Stimulated activated CD8-positive, alpha-beta memory T cell treated with anti-CD3 and anti-CD28 coated beads, Interleukin-4, amount 100 ng/mL, for 48 hours (primary cell): ENCODE data around the gene TMEM87A.

Experiments
- DNase-seq: peaks from one replicate; pipeline ENCODE4 v3.0.0-alpha.2; 2020

Gene TMEM87A

DNA sequence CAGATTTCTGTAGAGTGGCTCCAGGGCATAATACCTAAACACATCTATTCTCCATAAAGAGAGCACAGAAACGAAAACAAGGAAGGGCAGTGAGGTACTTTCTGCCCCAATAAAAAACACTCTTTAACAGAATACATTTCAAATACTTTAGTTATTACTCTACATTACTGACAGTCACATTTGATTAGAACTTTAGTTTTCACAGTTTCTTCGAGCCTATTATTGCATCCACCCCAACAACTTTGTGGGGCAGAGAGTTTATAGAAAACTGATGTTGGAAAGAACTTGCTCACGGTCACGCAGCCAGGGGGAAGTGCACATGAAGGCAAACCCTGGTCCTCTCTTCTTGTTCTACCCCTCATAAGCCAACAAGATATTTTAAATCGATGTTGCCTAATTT, 74.1 kb downstream of the TMEM87A start:
- no peak for DNase-seq

DNA sequence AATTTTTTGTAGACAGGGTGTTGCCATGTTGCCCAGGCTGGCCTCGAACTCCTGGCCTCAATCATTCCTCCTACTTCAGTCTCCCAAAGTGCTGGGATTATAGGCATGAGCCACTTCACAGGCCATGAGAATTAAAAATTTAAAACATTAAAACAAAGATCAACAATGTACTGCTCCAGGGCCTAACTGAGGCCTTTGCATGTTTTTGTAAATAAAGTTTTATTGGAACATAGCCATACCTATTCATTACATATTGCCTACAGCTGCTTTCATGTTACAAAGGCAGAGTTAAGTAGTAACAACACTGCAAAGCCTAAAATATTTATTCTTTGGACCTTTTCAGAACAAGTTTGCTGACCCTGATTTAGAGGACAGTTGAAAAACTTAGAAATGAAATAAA, 74.7 kb downstream of the TMEM87A start:
- DNase-seq, result no peak

DNA sequence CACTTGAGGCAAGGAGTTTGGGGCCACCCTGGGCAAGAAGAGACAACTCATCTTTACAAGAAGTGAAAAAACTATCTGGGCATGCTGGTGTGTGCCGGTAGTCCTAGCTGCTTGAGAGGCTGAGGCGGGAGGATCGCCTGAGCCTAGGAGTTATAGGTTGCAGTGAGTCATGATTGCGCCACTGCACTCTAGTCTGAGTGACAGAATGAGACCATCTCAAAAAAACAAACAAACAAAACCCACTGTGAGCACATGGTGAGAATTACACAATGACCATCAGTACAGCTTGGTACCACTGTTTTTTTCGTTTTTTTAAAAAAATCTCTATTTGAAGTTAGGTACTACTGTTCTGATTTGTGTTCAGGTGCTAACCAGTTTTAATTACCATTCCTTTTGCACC, 78.7 kb downstream of the TMEM87A start:
- peak; percentile 35 for DNase-seq

DNA sequence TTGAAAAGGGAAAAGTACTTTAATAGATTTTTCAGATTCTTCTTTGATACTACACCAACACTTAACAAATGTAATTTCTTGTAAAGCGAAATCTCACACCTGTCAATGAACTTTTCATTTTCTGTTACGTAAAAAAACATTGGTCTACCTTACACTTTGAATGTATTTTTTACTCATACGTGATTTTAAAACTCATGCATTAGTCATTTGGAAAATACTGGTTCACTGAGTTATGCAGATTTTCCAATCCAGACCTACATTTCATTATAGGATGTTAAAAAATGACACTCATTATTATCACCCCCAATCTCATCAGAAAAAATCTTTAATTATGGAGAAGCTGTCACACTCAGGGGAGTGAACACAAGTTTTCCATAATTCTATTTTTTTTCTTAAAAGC, 79.8 kb downstream of the TMEM87A start:
- DNase-seq, result no peak

DNA sequence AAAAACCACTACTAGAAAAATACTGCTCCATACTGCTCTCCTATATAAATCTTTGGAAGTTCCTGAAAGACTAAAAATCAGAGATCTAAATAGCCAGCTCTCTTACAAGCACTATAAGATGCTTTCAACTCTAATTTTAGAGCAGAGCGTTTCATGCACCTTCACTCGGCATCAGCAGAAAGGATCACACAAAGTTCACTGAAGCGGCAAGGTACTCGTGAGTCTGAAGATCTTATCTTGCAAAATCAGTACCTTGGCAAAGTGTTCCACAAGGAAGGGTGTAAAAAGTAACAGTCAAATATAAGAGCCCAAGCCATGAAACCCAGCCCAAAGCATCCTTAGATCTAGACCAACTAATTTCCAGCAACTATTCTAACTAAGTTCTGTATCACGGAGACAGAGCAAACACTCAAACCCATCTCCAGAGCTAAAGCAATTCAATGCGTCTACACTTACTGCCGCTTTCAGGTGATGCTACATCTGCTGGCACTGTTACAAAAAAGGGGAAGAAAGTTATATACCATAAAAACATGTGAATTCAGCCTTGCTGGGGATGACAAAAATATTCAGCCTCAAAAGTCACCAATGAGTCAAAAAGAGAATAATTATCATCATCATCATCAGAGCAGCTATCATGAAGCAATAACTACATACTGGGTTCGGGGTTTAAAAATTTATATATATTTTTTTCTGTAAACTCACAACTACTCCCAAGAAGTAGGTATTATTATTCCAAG, 81.5 kb downstream of the TMEM87A start:
- DNase-seq, result no peak

DNA sequence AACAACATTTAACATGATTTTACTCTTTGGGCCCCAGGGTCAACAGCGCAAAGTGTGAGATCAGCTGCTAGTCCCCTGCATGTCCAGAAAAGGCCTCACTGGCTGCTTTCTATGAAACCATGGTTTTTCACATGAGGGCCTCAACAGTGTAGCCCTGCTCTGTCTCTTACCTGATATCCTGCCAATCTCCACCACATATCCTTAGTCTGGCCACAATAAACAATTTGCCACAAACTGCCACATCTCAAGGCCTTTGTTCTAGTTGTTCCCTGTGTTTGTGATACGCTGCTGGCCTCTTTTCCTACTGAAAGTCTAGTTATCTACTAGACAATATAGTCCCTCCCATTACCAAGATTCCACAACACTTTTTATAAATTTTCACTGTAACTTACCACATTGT, 82.9 kb downstream of the TMEM87A start:
- no peak for DNase-seq

DNA sequence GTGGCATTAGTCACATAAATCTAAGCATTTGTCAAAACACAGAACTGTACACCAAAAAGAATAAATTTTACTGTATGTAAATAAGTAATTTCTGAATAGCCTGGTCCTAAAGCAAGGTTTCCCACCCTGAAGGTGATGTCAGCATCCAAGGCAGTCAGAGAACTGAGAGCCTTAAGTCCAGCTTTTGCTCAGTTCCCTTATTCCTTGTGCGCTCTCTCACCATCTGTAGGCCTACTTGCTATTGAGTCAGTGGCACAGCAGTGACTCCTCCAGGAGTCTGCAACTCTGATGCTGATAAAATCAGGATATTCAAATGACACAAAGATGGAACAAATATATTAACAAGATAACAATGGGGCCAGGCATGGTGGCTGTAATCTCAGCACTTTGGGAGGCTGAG, 87.4 kb downstream of the TMEM87A start:
- no peak for DNase-seq

DNA sequence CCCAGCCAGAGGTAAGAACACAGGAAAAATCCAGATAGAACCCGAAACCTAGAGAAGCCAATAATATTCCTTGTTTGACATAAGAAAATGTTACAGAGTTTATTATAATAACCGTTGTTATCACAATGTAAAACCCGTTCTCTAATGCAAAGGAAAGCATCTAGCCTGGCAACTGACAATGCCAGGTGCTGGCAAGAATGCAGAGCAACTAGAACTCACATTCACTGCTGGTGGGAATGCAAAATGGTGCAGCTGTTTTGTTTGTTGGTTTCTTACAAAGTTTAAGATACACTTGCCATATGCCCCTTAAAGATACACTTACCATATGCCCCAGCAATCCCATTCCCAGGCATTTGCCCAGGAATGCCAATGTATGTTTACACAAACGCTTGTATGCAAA, 88.5 kb downstream of the TMEM87A start:
- no peak for DNase-seq

DNA sequence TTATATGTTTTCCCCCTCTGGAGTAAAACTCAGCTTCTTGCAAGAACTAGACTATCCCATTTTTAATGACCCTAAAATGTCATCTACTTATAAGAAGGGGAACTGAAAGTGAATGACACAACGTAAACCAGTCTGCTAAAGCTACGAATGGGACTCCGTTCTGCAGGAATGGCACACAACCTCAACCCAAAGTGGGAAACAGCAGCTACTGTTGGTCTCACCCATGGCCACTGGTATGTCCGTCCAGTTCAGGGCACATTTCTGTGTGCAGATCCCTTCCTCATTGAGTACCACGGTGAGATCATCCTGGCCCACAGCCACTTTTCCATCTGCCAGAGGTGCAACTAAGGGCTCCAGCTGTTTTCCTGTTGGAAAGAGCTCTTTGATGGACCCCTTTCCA, 88.9 kb downstream of the TMEM87A start:
- DNase-seq, result no peak

DNA sequence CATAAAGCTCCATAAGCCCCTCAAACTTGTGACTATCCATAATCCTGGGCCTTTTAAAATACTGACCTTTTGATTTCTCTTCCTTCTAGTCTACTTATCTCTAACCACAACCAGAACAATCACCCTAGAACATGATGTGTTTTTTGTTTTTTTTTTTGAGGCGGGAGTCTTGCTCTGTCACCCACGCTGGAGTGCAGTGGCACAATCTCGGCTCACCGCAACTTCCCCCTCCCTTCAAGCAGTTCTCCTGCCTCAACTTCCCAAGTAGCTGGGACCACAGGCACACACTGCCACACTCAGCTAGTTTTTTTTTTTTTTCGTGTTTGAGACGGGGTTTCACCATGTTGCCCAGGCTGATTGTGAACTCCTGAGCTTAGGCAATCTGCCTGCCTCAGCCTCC, 90.3 kb downstream of the TMEM87A start:
- DNase-seq, result no peak

DNA sequence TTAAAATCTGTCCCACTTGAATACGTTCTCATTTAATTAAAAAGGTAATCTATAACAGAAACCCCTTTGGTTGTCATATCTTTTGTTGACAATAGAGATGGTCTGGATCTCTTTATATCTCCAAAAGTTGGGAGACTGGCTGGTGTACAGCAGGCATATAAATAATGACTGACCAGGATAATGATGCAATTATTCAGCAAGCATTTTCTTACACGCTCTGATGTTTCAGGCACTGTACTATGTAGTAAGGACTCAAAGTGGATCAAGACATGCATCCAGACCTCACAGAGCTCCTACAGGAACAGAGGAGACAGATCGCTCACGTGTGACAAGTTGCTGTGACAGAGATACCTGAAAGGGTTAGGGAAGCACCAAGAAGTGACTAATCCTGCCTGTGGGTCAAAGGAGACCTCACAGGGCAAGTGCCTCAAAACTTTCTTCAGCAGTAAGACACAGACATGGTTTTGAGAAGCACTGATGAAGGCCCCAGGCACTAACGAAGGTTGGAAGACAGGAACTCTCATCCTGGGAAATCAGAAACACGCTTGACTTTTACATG, 90.8 kb downstream of the TMEM87A start:
- no peak for DNase-seq

DNA sequence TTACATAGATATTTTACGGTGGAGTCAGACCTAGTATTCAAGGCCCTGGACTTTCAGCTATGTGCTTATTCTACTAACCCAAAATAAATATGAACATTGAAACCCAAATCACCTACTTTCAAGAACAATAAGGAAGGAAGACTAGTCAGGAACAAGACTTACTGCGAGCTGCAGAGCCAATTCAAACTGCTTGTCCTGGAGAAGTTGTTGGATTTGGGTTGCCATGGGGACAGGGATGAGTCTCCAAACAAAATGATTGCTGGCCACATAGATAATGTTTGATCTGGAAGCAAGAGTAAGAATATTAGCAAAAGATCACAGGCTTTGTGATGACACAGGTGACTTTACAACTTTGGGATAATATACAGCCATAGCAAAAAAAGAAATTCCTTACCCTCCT, 95.2 kb downstream of the TMEM87A start:
- no peak for DNase-seq

DNA sequence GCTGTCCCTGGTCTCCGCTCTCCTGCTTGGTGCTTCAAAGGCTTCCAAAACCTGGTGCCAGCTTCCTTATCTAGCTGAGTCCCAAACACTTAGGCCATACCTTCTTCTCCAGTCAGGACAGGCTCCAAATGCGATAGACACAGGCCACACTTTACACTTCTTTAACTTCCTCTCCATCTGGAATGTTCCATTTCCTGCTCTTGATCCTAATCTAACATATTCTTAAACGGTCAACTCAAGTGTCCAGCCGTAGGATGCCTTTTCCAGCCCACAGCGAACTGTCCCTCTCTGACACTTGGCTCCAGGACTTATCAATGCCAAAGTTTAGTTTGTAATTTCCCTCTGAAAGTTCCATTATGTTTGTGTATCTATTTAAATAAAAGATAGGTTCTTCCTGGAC, 97.6 kb downstream of the TMEM87A start:
- no peak for DNase-seq

DNA sequence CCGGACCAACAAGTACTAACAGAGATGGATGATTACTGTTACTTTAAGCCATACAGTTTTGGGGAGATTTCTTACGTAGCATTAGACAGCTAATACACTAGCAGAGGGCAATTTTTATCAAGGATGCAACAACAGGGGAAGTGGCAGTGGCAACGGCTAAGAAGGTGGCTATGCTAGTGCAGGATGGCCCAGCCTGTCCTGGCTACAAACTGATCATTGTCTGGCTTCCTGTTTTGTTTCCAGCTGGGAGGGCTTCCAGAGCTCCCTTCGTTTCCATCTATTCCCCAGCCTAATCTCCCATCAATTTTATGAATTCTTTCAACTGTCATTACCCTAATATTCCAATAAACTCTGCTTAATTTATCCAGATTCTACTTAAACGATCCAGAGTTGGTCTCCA, 100.8 kb downstream of the TMEM87A start:
- DNase-seq, result no peak

DNA sequence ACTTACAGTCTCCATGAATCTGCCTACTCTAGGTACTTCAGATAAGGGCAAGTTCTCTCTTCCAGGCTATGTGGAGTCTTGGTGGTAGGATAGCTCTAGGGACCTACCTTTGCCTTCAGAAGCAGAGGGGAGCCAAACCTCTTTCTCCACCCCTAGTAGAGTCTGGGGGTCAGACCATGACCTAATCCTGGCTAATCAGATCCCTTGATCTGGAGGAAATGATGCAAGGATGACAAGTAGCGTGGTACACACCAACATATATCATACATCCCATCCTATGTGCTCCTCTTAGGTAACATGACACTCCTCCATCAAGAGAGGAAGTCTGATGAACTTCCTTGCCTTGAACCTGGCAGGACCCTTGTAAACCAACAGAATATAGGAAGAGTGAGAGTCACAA, 101.4 kb downstream of the TMEM87A start:
- DNase-seq, result no peak

DNA sequence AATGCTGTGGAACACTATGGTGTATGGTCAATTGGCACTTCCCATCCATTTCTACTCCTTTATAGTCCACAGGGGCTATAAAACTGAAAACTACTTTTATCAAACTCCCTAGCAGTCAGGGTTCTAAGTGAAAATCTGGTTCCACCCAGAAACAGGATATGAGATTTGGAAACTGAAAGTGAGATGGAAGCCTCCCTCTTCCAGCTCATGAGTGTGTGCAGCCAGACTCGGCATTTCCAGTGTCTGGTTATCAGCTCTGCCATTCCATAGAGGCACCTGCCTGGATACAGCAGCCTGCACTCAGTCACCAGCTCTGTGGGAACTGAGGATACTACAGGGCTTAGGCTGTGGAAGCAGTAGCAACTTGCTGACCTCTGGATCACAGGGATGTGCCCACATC, 102.1 kb downstream of the TMEM87A start:
- no peak for DNase-seq

DNA sequence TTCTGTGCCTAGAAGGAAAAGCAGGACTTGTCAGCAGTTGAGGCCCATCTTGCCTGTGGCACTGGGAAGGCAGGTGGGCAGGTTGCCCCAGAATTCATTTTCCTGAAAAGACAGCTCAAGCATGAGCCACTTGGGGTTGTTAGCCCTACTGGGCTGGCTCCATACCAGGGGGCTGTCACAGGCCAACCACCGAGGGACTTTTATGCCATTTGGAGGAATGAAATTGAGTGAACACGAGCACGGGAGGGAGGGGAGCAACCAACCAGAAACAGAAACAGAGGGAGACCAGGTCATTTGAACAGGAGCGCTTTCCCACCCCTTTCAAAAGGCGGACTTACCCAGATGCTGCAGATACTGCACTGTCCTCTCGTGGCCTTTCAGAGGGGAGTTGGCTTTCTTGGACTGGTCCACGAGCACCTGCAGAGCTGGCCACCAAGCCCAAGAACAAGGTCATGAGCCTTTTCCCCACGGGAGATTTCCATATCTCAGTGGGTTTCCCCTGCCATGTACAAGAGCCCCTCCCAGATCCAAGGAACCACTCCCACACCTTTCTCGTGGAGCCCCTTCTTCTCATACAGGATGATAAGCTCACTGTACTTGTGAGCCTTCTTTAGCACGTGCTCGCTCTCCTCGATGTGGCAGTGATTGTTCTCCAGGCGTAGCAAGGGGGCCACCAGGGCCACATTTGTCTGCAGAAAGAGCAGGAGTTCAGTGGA, 106.8 kb downstream of the TMEM87A start:
- DNase-seq, result no peak

DNA sequence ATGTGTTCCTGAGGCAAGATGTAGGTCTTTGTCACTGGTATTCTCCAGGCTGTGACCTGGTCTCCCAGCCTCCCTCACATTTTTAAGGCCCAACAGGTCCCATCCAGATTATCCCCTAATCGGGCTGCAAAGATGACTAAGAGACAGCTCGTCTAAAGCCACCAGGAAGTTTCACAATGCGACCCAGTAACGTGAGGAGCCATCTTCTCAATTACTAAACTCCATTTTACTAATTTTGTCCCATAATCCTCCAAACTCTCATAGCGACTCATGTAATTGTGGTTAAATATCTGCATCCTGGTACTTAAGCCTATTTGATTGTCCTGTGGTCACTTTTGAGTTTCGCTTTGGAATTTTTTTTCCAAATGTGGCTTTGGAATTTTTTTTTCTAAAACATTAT, 108.1 kb downstream of the TMEM87A start:
- DNase-seq, result no peak

DNA sequence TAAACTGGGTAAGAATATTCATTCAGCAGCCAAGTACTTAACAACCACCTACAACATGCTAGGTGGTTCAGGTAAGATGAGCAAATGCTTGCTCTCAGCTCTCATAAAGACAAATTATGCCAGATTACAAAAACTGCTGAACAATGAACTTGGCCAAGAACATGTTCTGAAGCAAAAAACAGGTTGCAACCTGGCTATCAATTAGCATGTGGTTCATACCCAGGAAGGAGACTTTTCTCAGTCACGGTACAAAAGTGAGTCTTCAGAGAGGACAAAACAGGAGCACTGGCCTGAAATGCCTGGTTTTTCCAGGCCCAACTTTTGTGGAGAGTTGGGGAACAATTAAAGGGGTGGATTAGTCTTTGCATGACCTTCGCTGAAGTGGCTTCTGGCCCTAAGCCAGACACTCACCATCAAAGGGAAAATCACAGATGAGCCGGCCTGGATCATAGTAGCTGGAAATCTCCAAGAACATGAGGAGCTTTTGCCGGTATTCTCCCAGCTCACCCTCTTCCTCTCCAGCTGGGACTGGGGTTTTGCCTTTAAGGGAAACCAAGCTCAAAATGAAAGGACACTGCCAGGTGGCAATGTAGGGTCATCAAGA, 109.2 kb downstream of the TMEM87A start:
- DNase-seq, result no peak

DNA sequence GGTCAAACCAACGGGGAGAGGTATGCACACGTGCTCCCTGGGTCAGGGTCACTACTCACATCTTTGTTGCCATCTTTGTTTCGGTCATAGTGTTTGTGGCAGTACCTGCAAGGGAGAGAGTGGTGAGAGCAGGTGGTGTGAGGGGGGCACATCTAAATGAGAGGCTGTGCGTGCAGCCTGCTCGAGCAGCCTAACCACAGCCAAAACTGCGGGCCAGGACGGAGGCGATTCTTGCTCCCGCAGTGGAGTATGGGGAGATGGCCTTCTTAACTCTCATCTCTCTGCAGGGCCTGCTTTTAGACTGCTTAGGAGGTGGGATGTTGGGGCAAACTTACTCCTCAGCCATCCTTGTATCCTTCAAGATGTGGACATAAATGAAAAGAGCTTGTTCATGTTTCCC, 109.9 kb downstream of the TMEM87A start:
- DNase-seq, result no peak
